ENCODE results near the gene REL.

Gene REL

GRCh38 chr2:60966507-60967405 lies 85.4 kb downstream of the REL start:
- H3K27me3 ChIP-seq (ENCODE audit: insufficient read depth, low read length, poor library complexity), result no peaks in the 10 kb centered on the region
- no peaks in the 10 kb centered on the region for H3K9me3 ChIP-seq (ENCODE audit: insufficient read depth, low read length, severe bottlenecking)
- H3K36me3 ChIP-seq (ENCODE audit: insufficient read depth, low read length), result no peaks in the 10 kb centered on the region
- ATAC-seq (ENCODE audit: insufficient read depth, low read depth), result 0 out of 3 replicates have a peak, but pooled peaks have one; percentile 25
- no peak for DNase-seq
- no peaks in the 10 kb centered on the region for H3K79me2 ChIP-seq (ENCODE audit: insufficient read depth, low read length)
- H3K9ac ChIP-seq (ENCODE audit: low read depth, low read length), result no peak overlapping the region
- peak overlapping the region; percentile 98 for H3K27ac ChIP-seq (ENCODE audit: low read length)
- H3K4me2 ChIP-seq (ENCODE audit: insufficient read depth, low read length), result peak overlapping the region; percentile 5; the same call in 1 of the 2 replicates
- TF ChIP-seq EZH2 (IDR thresholded peaks at IDR 0.05; ENCODE audit: borderline replicate concordance, low read depth, low read length, severe bottlenecking), result no peak
- TF ChIP-seq, protein P1, sequence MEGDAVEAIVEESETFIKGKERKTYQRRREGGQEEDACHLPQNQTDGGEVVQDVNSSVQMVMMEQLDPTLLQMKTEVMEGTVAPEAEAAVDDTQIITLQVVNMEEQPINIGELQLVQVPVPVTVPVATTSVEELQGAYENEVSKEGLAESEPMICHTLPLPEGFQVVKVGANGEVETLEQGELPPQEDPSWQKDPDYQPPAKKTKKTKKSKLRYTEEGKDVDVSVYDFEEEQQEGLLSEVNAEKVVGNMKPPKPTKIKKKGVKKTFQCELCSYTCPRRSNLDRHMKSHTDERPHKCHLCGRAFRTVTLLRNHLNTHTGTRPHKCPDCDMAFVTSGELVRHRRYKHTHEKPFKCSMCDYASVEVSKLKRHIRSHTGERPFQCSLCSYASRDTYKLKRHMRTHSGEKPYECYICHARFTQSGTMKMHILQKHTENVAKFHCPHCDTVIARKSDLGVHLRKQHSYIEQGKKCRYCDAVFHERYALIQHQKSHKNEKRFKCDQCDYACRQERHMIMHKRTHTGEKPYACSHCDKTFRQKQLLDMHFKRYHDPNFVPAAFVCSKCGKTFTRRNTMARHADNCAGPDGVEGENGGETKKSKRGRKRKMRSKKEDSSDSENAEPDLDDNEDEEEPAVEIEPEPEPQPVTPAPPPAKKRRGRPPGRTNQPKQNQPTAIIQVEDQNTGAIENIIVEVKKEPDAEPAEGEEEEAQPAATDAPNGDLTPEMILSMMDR (IDR thresholded peaks at IDR 0.05; ENCODE audit: borderline replicate concordance, extremely low read depth, low read length, poor library complexity, severe bottlenecking), result no peak
- H4K20me1 ChIP-seq (ENCODE audit: insufficient read depth, low read length), result no peaks in the 10 kb centered on the region
- H3K4me1 ChIP-seq (ENCODE audit: insufficient read depth, low read length), result peaks cover 32% of the 10 kb centered on the region
- H3K4me3 ChIP-seq (ENCODE audit: low read depth in 1 of 2, low read length in 2 of 2), result no peak overlapping the region
- peak overlapping the region; percentile 15 for H2AFZ ChIP-seq (ENCODE audit: low read depth, low read length)

- TF ChIP-seq EZH2 (IDR thresholded peaks at IDR 0.05; ENCODE audit: borderline replicate concordance, low read depth, low read length, severe bottlenecking), result no peak
- TF ChIP-seq, protein P1 (IDR thresholded peaks at IDR 0.05; ENCODE audit: borderline replicate concordance, extremely low read depth, low read length, poor library complexity, severe bottlenecking), result no peak
- H3K4me2 ChIP-seq (ENCODE audit: insufficient read depth, low read length), result no peak overlapping the region
- no peaks in the 10 kb centered on the region for H3K36me3 ChIP-seq (ENCODE audit: insufficient read depth, low read length)
- no peak overlapping the region for H3K9ac ChIP-seq (ENCODE audit: low read depth, low read length)
- no peaks in the 10 kb centered on the region for H4K20me1 ChIP-seq (ENCODE audit: insufficient read depth, low read length)
- no peak overlapping the region for H2AFZ ChIP-seq (ENCODE audit: low read depth, low read length)
- H3K27me3 ChIP-seq (ENCODE audit: insufficient read depth, low read length, poor library complexity), result no peaks in the 10 kb centered on the region
- H3K79me2 ChIP-seq (ENCODE audit: insufficient read depth, low read length), result no peaks in the 10 kb centered on the region
- peaks cover 5% of the 10 kb centered on the region; the same call in 1 of the 2 replicates for H3K4me1 ChIP-seq (ENCODE audit: insufficient read depth, low read length)
- H3K9me3 ChIP-seq (ENCODE audit: insufficient read depth, low read length, severe bottlenecking), result no peaks in the 10 kb centered on the region
- ATAC-seq (ENCODE audit: insufficient read depth, low read depth), result no peak
- DNase-seq, result no peak
- no peak overlapping the region for H3K27ac ChIP-seq (ENCODE audit: low read length)
- no peak overlapping the region for H3K4me3 ChIP-seq (ENCODE audit: low read depth in 1 of 2, low read length in 2 of 2)
Observed at GRCh38 chr2:60972889-60973656, 91.7 kb downstream of the REL start.

GRCh38 chr2:60973705-60974104 lies 92.3 kb downstream of the REL start:
- Histone ChIP-seq H3K9me3 (ENCODE audit: insufficient read depth, low read length, severe bottlenecking) (no peaks in the 10 kb centered on the region), H3K27ac (ENCODE audit: low read length) (no peak overlapping the region), H2AFZ (ENCODE audit: low read depth, low read length) (no peak overlapping the region), H3K79me2 (ENCODE audit: insufficient read depth, low read length) (no peaks in the 10 kb centered on the region), H3K9ac (ENCODE audit: low read depth, low read length) (no peak overlapping the region), H3K27me3 (ENCODE audit: insufficient read depth, low read length, poor library complexity) (no peaks in the 10 kb centered on the region), H3K4me2 (ENCODE audit: insufficient read depth, low read length) (no peak overlapping the region), H4K20me1 (ENCODE audit: insufficient read depth, low read length) (no peaks in the 10 kb centered on the region), H3K36me3 (ENCODE audit: insufficient read depth, low read length) (no peaks in the 10 kb centered on the region), H3K4me3 (ENCODE audit: low read depth in 1 of 2, low read length in 2 of 2) (no peak overlapping the region), H3K4me1 (ENCODE audit: insufficient read depth, low read length) (peaks cover 5% of the 10 kb centered on the region; the same call in 1 of the 2 replicates)
- ATAC-seq (ENCODE audit: insufficient read depth, low read depth), result no peak
- DNase-seq, result no peak
- TF ChIP-seq, protein P1 (IDR thresholded peaks at IDR 0.05; ENCODE audit: borderline replicate concordance, extremely low read depth, low read length, poor library complexity, severe bottlenecking), result no peak
- TF ChIP-seq EZH2 (IDR thresholded peaks at IDR 0.05; ENCODE audit: borderline replicate concordance, low read depth, low read length, severe bottlenecking), result no peak

Data from DND-41 (cell line).